GM19193 (cell line): Measurements from ENCODE around the gene SMARCA4.

Experiments used
- POLR2A ChIP-seq: IDR thresholded peaks from 4 replicates; pipeline ENCODE4 v1.6.1; 2011; ENCODE audit not compliant: insufficient read depth, insufficient read length; ENCODE audit errors: extremely low read depth

The SMARCA4 gene

DNA sequence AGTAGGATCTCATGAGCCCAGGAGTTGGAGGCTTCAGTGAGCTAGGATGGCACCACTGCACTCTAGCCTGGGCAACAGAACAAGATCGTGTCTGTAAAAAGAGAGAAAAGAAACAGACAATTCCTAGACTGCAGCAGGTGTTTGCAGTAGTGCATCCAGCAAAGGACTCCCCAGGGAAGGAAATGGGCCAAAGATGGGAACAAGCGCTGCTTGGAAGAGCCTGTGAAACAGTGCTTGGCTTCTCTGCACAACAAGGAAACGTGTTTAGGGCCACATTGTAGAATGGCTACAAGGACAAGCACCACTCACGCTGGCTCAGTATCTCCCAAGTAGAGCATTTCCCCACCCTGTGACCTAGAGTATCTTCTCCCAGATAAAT, 93.0 kb downstream of the SMARCA4 start:
- TF ChIP-seq POLR2A = no peak

DNA sequence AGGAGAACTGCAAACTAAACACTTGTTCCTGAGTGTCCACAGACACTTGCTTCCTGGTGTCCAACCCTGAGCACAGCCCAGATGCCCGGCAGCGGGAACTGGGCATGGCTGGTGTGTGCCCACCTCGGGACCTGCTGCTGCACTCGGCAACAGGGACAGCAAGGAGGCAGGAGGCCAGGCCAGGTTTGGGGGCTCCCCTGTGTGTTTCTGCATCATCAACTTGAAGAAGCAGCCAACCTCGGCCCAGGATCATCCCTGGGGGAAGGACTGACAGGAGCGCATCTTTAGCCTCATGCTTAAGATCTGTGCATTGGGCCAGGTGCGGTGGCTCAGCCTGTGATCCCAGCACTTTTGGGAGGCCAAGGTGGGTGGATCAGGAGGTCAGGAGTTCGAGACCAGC, 93.4 kb downstream of the SMARCA4 start:
- no peak for TF ChIP-seq POLR2A

DNA sequence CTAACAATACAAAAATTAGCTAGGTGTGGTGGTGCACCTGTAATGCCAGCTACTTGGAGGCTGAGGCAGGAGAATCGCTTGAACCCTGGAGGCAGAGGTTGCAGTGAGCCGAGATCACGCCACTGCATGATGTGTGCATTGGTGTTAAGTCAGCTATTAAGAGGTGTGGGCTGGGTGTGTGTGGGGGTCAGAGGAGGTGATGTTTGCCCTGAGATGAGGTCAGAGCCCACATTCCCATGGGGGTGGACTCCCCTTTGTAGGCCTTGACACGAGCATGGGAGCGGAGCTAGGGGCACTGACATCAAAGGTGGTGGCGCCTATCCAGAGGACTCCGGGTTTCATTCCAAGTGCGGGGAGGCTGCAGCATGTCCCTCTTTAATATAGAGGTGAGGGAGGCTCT, 93.8 kb downstream of the SMARCA4 start:
- no peak for TF ChIP-seq POLR2A

DNA sequence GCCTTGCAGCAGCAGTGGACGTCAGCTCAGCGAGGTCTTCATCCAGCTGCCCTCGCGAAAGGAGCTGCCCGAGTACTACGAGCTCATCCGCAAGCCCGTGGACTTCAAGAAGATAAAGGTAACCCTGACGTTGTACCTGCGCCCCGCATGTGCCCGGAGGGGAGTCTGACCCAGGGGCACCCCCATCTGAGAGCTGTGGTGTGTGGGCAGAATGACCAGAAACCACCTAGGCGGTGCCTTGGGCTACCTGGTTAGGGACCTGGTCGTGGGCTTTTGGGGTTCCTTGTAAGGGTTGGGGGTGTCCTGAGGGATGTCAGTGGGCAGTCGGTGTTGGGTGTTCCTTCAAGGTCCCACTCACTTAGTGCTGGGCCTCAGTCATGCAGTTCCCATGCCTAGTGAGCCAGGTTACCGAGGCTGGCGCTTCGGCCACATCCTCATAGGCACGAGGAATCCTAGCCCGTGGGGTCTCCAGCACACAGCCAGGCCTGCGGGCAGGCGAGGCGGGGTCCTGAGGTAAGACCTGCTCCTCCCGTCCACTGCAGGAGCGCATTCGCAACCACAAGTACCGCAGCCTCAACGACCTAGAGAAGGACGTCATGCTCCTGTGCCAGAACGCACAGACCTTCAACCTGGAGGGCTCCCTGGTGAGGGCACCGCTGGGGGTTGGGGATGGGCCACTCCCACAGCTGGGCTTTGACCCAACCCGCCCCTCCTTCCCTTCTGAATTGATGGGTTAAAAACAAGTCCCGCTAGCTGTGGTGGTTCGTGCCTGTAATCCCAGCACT, 97.6 kb downstream of the SMARCA4 start:
- TF ChIP-seq POLR2A = no peak

DNA sequence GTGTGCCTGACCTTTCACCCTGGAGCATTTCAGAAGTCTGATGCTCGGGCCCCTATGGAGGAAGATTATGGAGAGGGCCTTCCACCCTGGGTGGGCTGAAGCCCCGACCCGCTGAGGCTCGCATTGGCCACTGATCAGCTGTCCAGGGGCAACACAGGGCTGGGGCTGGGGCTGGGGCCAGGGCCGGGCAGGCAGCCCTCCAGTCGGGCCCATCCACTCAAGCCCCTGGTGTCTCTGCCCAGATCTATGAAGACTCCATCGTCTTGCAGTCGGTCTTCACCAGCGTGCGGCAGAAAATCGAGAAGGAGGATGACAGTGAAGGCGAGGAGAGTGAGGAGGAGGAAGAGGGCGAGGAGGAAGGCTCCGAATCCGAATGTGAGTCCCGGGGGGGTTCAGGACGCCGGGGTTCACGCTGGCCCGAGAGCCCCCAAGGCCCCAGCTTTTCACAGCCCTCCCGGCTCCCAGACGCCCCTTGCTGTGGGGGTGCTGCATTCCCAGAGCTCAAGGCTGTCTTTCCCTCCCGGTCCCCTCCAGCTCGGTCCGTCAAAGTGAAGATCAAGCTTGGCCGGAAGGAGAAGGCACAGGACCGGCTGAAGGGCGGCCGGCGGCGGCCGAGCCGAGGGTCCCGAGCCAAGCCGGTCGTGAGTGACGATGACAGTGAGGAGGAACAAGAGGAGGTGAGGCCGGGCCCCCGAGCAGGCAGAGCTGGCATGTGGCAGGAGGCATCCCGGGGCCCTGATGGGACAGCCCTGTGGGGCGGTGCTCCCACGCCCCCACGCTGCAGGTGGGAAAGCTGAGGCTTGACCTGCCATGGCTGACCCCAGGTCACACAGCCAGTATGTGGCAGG, 98.9 kb downstream of the SMARCA4 start:
- TF ChIP-seq POLR2A = no peak

DNA sequence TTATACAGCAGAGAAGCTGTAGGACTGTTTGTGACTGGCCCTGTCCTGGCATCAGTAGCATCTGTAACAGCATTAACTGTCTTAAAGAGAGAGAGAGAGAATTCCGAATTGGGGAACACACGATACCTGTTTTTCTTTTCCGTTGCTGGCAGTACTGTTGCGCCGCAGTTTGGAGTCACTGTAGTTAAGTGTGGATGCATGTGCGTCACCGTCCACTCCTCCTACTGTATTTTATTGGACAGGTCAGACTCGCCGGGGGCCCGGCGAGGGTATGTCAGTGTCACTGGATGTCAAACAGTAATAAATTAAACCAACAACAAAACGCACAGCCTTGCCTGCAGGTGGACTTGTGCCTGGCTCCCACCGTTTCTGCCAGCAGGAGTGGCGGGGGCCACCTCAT, 101.1 kb downstream of the SMARCA4 start:
- TF ChIP-seq POLR2A = no peak

DNA sequence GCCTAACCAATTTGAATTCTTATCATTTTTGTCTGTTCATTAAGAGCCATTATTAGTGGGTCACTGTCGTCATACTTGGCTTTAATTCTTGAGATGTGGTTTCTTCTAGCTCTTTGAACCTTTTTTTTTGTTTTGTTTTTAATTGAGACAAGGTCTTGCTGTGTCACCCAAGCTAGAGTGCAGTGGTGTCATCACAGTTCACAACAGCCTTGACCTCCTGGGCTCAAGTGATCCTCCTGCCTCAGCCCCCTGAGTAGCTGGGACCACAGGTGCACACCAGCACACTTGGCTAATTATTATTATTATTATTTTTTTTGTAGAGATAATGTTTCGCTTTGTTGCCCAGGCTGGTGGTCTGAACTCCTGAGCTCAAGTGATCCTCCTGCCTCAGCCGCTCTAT, 102.6 kb downstream of the SMARCA4 start:
- TF ChIP-seq POLR2A = no peak

DNA sequence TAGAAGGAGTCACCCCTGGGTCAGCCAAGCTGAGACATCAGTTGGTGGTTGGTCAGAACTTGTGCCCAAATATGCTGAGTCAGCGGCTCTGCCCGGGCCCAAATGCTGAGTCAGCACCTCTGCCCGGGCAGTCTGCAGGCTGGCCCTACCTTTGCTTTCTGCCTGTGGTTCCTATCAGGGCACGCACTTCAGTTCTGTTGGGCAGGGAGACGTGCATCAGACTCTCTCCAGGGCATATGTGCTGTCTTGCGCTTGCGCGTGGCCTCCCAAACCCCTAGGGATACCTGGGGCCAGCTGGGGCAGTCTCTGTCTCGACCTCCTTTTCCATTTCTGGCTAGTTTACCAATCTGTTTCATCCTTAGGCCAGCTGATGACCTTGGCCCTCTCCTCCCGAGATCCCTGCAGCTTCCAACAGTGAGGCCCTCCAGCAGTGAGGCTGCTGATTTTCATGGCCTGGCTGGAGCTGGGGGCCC, 104.0 kb downstream of the SMARCA4 start:
- TF ChIP-seq POLR2A = no peak

DNA sequence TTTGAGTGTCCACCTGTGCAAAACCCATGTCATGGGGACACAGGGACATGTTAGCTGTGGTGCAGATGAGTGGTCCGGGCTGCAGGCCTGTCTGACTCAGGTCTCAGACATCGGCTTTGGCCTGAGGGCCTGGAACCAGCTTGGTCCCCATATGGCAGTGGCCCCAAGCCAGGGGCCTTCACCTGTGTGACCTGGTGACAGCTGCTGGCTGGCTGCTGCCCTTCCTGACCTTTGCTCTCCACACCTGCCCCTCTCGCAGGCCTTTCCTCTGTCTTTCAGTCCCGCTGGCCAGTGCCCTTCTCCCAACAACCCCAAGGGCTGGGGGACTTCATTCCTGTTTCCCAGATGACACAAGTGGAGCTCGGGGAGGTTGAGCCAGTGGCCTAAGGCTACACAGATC, 105.5 kb downstream of the SMARCA4 start:
- no peak for TF ChIP-seq POLR2A

DNA sequence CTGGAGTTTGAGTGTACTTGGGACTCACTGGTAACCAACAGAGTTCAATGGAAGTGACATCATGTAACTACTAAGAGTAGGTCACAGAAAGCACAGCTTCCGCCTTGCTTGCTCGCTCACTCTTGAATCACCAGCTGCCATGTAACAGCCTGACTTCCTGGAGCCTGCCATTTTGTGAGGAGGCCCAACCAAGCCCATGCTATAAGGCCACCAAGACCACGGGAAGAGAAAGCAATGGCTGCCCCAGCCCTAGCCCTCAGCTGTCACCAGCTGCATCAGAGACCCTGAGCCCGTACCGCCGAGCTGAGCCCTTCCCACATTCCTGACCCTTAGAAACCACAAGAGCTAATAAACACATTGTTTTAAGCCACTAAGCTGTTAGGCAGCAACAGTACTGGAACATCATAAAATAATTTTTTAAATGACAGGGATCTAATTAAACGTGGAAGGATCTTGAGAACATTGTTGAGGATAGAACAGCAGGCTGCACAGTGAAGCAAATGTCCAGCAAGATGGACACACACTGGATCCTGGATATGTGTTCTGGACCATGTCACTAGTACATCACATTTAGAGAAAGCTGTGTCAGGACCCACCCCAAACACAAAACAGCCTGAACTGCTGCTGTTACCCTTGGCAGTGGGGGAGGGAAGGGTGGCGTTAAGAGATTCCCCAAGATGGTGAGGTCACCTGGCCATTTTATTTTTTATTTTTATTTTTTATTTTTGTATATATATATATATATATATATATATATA, 106.7 kb downstream of the SMARCA4 start:
- TF ChIP-seq POLR2A = no peak

DNA sequence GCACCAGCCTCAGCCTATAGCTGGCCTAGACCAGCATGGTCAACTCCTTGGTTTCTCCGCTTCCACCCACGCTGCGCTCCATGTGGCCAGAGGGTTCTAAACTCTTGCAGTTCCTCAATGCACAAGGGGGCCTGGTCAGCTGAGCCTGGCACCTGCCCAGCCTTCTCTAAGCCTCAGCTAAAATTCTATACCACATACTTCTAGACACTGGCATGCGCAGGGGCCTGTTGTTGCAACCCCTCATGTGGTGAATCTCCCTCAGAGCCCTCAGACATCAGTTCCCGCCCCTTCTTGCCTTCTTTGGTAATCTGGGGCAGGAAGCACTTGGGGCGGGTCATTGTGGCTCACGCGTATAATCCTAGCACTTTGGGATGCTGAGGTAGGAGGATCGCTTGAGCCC, 108.7 kb downstream of the SMARCA4 start:
- TF ChIP-seq POLR2A = no peak

DNA sequence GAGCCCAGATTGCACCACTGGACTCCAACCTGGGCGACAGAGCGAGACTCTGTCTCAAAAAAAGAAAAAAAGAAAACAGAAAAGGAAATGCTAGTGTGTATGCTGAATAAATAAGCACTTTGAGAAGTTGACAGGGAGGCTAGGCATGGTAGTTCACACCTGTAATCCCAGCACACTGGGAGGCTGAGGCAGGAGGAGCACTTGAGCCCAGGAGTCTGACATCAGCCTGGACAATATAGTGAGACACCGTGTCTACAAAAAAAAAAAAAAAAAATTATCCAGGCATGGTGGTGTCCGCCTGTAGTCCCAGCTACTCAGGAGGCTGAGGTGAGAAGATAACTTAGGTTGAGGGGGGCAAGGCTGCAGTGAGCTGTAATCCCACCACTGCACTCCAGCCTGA, 109.3 kb downstream of the SMARCA4 start:
- TF ChIP-seq POLR2A = no peak

DNA sequence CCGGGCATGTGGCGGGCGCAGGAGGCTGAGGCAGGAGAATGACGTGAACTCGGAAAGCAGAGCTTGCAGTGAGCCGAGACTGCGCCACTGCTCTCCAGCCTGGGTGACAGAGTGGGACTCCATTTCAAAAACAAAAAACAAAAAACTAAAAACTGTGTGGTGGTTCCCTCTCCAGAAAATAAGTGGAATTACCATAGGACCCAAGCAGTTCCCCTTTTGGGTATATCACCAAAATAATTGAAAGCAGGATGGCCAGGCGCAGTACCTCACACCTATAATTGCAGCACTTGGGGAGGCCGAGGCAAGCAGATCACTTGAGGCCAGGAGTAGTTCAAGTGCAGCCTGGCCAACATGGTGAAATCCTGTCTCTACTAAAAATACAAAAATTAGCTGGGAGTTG, 112.7 kb downstream of the SMARCA4 start:
- no peak for TF ChIP-seq POLR2A

DNA sequence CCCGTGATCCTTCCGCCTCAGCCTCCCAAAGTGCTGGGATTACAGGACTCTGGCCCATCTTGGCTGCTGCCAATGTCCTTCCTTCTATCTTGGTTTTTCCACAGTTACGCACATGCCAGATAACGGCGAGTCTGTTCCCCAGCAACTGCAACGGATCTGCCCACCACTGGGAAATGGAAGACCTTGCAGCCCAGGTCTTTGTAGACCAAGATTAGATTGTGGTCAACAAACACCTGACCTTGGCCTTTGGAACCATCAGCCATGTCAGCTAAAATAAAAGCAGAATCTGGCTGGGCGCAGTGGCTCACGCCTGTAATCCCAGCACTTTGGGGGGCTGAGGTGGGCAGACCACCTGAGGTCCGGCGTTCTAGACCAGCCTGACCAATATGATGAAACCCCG, 118.1 kb downstream of the SMARCA4 start:
- no peak for TF ChIP-seq POLR2A

DNA sequence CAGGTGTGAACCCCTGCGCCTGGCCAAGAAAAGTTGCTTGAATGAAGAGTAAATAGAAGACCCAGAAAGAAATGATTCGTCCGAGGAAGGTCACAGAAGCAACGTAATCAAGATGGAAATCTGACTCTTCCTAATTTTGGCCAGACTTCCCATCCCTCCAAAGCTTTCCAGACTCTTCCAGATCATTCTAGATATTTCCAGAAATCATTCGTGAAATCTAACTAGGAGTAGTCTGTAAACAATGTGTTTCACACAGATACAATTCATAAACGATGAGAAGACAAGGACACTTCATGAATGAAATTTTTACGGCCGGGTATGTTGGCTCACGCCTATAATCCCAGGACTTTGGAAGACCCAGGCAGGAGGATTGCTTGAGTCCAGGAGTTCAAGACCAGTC, 119.2 kb downstream of the SMARCA4 start:
- TF ChIP-seq POLR2A = no peak
